T-helper 17 cell (primary cell): ENCODE results near the gene MYO7A. TPM values are rescaled to one million over a fixed set of nuclear protein-coding genes. Genes with fewer than 3 reads are reported as not detected.
A peak's percentile ranks its signal among the peaks of the same experiment; 100 is the strongest.

Experiments
- ATAC-seq: fragments of 150-1000 bp; cut with Tn5 transposase; 2 replicates; pipeline ENCODE4 v1.10.0; 2021; ENCODE audit warnings: mild to moderate bottlenecking, moderate library complexity
- DNase-seq, 3 donors: peaks; one replicate each; pipeline versions ENCODE4 v3.0.0 to v3.0.0-alpha.2; 2020 to 2021
- H3K9me3 ChIP-seq: one replicate; pipeline ENCODE4 v1.7.0; 2013; ENCODE audit warnings: low read length, mild to moderate bottlenecking; ENCODE audit not compliant: control insufficient read depth, poor library complexity, severe bottlenecking
- H3K27ac Mint-ChIP-seq: one replicate; pipeline ENCODE4 v1.8.0; 2022; ENCODE audit warnings: mild to moderate bottlenecking, moderate library complexity, mixed read lengths
- H3K27me3 Mint-ChIP-seq: one replicate; pipeline ENCODE4 v1.8.0; 2022; ENCODE audit warnings: mixed read lengths
- H3K36me3 Mint-ChIP-seq: one replicate; pipeline ENCODE4 v1.8.0; 2022; ENCODE audit warnings: low read depth, mixed read lengths
- H3K4me1 Mint-ChIP-seq: one replicate; pipeline ENCODE4 v1.8.0; 2022; ENCODE audit warnings: mild to moderate bottlenecking, mixed read lengths
- H3K4me3 Mint-ChIP-seq: one replicate; pipeline ENCODE4 v1.8.0; 2022; ENCODE audit warnings: mild to moderate bottlenecking, moderate library complexity, mixed read lengths
- total RNA-seq, 4 donors: library from RNA in 2 of 4; stranded (reverse) in 2 of 4; gene quantifications; one replicate each; pipeline ENCODE4 v1.2.3 and lab custom pipeline; 2022 to 2026

The MYO7A gene
- total RNA-seq, 2 donors from 2014 or later, result 0.57 to 1.7 TPM

DNA sequence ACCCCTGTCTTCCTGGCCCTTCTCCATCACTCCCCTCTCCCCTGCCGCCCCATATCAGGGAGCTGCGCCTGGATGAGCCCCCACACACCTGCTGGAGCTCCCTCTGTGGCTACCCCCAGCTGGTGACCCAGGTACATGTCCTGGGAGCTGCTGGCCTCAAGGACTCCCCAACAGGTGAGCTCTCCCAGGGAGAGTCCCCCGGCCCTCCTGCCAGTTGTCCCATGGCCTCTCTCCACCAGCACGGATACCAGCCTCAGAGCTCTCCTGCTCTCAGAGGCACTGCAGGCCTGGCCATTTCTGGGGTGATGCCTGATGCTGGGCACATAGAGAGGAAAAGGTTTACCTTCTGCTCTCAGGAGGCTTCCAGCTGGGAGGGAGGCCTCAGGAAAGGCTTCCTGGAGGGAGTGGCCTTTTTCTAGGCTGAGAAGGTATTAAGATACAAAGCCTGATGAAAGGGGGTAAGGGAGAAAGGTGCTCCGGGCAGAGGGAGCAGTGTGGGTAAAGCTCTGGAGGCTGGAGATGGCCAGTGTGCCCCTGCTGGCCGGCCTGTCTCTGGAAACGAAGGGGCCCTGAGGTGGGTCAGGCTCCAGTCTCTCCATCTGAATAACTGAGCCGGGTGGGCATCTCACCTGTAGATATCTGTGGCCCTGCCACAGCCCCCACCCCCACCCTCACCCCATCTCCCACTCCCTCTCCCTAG, 6.0 kb upstream of the MYO7A start:
- Mint-ChIP-seq H3K4me1 (peaks cover 3% of the 10 kb centered on the region), H3K36me3 (no peaks in the 10 kb centered on the region), H3K27me3 (no peaks in the 10 kb centered on the region), H3K4me3 (no peak overlapping the region), H3K27ac (peak overlapping the region; percentile 32)
- ATAC-seq, result no peak
- no peak for DNase-seq
- no peaks in the 10 kb centered on the region for H3K9me3 ChIP-seq

DNA sequence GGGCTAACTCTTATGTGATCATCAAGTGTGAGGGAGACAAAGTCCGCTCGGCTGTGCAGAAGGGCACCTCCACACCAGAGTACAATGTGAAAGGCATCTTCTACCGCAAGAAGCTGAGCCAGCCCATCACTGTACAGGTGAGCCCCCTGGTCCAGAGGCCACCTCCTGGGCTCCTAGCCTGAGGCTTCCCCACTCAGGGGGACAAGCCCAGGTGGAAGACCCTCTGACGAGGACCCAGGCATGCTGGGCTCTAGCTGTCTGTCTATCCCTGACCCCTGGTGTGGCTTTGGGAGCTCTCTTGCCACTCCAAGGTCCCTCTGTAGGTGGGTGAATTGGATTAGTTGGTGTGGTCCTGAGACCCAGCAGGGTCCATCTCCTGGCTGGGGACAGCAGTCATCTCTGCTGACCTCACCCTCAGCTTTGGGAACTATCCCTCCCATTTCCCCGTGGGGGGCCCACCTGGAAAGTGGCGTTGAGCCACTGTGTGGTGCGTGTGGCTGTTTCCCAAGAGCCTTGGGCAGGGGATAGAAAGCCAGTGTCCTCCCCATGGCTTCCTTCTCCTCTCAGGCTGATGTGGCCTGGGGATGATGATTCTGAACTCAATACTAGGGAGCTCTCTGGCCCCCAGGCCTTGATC, 5.4 kb upstream of the MYO7A start:
- Mint-ChIP-seq H3K27me3 (no peaks in the 10 kb centered on the region), H3K36me3 (no peaks in the 10 kb centered on the region), H3K4me3 (no peak overlapping the region), H3K27ac (peak overlapping the region; percentile 32), H3K4me1 (peaks cover 8% of the 10 kb centered on the region)
- ATAC-seq (no peak), DNase-seq (no peak)
- no peaks in the 10 kb centered on the region for H3K9me3 ChIP-seq

DNA sequence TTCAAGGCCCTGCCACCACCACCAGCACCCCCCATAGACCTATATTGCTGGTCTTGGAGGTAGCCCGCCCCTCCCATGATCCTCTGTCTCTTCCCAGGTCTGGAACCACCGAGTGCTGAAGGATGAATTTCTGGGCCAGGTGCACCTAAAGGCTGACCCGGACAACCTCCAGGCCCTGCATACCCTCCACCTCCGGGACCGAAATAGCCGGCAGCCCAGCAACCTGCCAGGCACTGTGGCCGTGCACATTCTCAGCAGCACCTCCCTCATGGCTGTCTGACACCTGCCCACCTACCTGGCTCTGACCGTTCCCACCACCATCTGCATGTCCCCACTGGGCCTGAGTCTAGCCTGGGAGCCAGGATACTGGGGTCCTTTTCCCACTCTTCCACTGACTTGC, 4.5 kb upstream of the MYO7A start:
- DNase-seq (no peak), ATAC-seq (no peak)
- H3K27me3 Mint-ChIP-seq, result no peaks in the 10 kb centered on the region
- peaks cover 13% of the 10 kb centered on the region for H3K4me1 Mint-ChIP-seq
- H3K4me3 Mint-ChIP-seq, result no peak overlapping the region
- no peaks in the 10 kb centered on the region for H3K36me3 Mint-ChIP-seq
- no peak overlapping the region for H3K27ac Mint-ChIP-seq
- no peaks in the 10 kb centered on the region for H3K9me3 ChIP-seq

DNA sequence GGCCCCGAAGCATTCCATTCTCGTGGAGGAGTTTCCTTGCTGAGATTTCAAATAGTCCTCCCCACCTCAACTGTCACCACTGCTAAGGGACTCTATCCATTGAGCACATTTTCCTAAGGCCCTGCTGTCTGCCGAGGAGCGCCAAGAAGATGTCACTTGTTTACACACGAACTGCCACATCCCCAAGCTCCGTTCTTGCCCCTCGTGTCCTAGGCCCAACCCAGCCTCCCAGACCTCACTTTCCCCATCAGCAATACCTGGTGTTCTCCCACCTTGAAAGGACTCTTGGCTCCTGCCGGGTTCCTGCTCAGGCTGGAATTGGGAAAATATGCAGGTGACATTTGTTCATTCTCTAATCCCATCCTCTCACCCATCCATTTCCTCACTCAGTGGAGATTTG, 4.0 kb upstream of the MYO7A start:
- no peaks in the 10 kb centered on the region for H3K36me3 Mint-ChIP-seq
- H3K27me3 Mint-ChIP-seq, result no peaks in the 10 kb centered on the region
- no peak for DNase-seq
- H3K4me1 Mint-ChIP-seq, result peaks cover 13% of the 10 kb centered on the region
- H3K4me3 Mint-ChIP-seq, result no peak overlapping the region
- no peak for ATAC-seq
- H3K27ac Mint-ChIP-seq, result no peak overlapping the region
- H3K9me3 ChIP-seq, result no peaks in the 10 kb centered on the region

DNA sequence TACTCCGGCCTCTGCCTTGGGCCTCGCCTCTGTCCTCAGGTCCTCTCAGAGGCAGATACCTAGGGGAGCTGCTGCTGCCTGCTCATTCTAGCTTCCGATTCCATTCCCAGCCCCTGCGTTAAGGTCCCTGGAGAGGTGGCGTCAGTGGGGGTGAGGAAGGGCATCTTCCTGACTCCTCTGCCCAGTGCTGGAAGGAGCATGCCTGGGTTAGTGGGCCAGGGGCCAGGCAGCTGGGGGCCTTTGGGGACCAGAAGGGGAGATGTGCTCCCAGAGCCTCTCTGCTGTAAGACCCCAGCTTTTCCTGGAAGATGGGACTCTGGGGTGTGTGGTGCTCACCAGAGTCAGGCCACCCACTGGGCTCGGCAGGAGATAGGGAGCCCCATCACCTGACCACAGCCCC, 3.6 kb upstream of the MYO7A start:
- no peak overlapping the region for H3K27ac Mint-ChIP-seq
- no peak overlapping the region for H3K4me3 Mint-ChIP-seq
- peaks cover 13% of the 10 kb centered on the region for H3K4me1 Mint-ChIP-seq
- H3K27me3 Mint-ChIP-seq, result no peaks in the 10 kb centered on the region
- H3K9me3 ChIP-seq, result no peaks in the 10 kb centered on the region
- H3K36me3 Mint-ChIP-seq, result no peaks in the 10 kb centered on the region
- DNase-seq, result no peak
- ATAC-seq, result no peak

DNA sequence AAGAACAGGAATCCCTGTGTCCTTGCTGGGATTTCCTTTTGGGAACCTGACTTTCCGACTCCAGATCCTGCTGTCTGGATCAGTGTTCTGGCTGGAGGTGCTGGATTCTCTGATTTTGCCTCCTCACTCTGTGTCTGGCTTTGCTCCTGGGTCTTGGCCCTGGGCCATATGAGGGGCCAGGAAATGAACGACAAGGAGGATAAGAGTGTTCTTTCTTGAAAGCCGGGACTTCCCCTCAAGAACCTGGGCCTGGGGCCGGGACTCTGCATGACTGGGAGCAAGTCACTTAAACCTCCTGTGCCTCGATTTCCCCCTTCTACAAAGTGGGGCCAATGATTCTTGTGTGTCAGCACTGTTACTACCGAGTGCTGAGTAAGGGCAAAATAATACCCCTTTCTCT, 2.9 kb upstream of the MYO7A start:
- H3K4me3 Mint-ChIP-seq, result no peak overlapping the region
- no peaks in the 10 kb centered on the region for H3K27me3 Mint-ChIP-seq
- DNase-seq (no peak), ATAC-seq (no peak)
- no peak overlapping the region for H3K27ac Mint-ChIP-seq
- H3K36me3 Mint-ChIP-seq, result no peaks in the 10 kb centered on the region
- no peaks in the 10 kb centered on the region for H3K9me3 ChIP-seq
- H3K4me1 Mint-ChIP-seq, result peaks cover 13% of the 10 kb centered on the region

DNA sequence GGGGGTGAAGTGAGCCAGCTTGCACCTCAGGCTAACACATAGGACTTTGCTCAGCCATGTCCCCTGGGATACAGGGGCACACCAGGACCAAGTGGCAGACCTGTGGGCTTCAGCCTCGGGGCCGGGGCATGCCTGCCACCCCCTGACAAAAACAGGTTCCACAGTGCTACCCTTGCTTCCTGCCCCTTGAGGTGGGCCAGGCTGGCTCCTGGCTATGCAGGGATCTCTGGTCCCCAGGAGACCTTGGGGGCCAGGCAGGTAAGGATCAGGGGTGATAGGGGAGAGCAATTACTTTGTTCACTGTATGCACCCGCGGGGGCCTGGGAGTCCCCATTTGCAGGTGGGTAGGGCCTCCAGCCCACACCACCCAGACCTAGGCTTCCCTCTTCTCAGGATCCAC, 2.4 kb upstream of the MYO7A start:
- Mint-ChIP-seq H3K27ac (no peak overlapping the region), H3K4me3 (no peak overlapping the region), H3K27me3 (no peaks in the 10 kb centered on the region), H3K4me1 (peaks cover 10% of the 10 kb centered on the region), H3K36me3 (no peaks in the 10 kb centered on the region)
- no peak for DNase-seq
- H3K9me3 ChIP-seq, result no peaks in the 10 kb centered on the region
- ATAC-seq, result no peak

DNA sequence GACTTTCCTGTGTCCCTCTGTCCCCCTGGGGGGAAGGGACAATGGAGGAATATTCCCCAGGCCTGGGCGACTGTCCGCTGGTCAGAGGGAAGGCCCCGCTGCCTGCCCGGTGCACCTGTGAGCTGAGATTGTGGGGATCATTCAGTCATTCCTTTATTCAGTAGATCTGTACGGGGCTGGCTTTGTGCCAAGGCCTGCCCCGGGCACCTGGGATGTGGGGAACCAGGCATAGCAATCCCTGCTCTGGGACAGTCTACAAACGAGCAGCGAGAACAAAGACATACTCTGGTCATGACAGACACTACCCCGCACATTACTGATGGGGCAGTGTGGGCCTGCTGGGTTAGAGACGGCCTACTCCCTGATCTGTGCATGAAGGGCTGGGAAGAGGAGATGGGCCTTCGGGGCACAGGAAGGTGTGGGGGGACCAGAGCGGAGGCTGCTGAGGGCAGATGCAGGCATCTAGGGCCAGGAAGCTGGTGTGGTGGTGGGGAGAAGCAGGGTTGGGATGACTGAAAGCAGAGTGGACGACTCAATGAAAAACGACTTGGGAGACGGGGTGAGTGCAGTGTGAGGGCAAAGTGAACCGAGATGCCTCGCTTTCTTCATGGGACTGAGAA, 1.8 kb upstream of the MYO7A start:
- ATAC-seq, result no peak
- no peak for DNase-seq
- Mint-ChIP-seq H3K36me3 (no peaks in the 10 kb centered on the region), H3K27me3 (no peaks in the 10 kb centered on the region), H3K4me3 (peak overlapping the region; percentile 36), H3K27ac (no peak overlapping the region), H3K4me1 (peaks cover 10% of the 10 kb centered on the region)
- H3K9me3 ChIP-seq, result no peaks in the 10 kb centered on the region

DNA sequence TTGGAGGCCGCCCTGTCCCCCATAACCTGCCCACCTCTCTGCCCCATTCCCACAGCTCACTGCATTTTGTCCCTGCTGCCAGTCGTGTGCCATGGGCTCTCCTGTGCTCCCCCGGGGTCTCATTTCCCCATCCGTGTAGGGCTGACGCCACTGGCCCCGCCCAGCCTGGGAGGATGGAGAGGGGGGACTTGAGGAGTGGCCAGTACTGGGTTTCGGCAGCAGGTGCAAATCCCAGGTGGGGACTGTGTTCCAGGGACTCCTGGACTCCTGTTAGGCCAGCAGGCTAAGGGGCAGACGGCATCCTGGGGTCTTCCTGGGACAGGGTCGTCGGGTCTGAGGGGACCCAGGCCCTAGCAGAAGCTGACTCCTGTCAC, 1.2 kb upstream of the MYO7A start:
- DNase-seq (no peak), ATAC-seq (no peak)
- no peaks in the 10 kb centered on the region for H3K9me3 ChIP-seq
- Mint-ChIP-seq H3K4me3 (peak overlapping the region; percentile 74), H3K27me3 (no peaks in the 10 kb centered on the region), H3K36me3 (no peaks in the 10 kb centered on the region), H3K27ac (no peak overlapping the region), H3K4me1 (peaks cover 10% of the 10 kb centered on the region)

DNA sequence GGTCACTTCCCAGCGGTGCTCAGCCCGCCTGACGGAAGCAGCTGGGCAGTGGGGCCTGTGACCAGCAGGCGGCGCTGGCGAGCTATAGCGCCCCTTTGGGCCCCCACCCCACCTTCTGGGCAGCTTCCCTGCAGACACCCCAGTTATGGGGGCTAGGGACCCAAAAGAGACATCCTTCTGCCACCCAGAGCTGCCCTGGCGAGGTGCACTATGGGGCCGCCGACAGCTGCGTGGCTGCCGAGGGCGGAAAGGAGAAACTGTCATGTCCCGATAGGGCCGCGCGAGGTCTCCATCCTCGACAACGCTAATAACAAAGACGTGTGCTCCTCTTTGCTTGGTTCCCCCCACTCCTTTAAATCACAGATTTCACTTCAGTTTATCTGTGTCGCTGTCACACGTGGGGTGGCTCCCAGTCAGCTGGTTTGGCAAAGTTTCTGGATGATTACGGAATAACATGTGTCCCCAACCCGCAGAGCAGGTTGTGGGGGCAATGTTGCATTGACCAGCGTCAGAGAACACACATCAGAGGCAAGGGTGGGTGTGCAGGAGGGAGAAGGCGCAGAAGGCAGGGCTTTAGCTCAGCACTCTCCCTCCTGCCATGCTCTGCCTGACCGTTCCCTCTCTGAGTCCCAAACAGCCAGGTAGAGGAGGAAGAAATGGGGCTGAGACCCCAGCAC, 673 bp upstream of the MYO7A start:
- Mint-ChIP-seq H3K4me3 (peak overlapping the region; percentile 74), H3K36me3 (no peaks in the 10 kb centered on the region), H3K27ac (no peak overlapping the region), H3K27me3 (no peaks in the 10 kb centered on the region), H3K4me1 (peaks cover 12% of the 10 kb centered on the region)
- ATAC-seq, result peak; percentile 80
- H3K9me3 ChIP-seq, result no peaks in the 10 kb centered on the region
- peak; percentile 49 to 62 (median 59) for DNase-seq

DNA sequence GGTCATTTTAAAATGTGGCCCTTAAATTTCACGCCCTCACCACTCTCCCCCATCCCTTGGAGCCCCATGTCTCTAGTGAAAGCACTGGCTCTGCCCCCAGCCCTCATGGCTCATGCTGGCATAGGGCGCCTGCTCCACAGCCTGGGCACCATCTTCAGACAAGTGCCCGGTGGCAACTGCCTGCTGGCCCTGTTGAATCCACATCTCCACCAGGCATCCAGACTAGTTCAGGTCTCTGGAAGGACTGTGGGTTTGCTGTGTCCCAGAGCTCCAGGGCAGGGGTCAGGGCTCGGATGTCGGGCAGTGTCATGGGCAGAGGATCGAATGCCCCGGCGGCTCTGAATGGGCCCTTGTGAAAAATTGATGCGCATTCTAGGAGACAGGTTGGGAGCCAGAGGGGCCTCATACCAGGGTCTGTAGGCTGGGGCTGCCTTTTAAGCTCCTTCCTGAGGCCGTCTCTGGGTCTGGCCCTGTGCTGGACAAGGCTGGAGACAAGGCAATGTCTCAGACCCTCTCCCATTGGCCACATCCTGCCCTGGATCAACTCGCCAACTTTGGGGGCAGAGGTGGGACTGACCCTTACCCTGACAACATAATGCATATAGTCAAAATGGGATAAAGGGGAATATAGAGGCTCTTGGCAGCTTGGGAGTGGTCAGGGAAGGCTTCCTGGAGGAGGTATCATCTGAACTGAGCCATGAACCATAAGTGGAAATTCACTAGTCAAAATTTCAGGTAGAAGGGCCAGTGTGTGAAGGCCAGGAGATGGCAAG, 1.2 kb downstream of the MYO7A start:
- Mint-ChIP-seq H3K27ac (no peak overlapping the region), H3K4me3 (peak overlapping the region; percentile 21), H3K4me1 (peaks cover 12% of the 10 kb centered on the region), H3K27me3 (no peaks in the 10 kb centered on the region), H3K36me3 (no peaks in the 10 kb centered on the region)
- H3K9me3 ChIP-seq, result no peaks in the 10 kb centered on the region
- ATAC-seq, result no peak
- DNase-seq, result no peak

DNA sequence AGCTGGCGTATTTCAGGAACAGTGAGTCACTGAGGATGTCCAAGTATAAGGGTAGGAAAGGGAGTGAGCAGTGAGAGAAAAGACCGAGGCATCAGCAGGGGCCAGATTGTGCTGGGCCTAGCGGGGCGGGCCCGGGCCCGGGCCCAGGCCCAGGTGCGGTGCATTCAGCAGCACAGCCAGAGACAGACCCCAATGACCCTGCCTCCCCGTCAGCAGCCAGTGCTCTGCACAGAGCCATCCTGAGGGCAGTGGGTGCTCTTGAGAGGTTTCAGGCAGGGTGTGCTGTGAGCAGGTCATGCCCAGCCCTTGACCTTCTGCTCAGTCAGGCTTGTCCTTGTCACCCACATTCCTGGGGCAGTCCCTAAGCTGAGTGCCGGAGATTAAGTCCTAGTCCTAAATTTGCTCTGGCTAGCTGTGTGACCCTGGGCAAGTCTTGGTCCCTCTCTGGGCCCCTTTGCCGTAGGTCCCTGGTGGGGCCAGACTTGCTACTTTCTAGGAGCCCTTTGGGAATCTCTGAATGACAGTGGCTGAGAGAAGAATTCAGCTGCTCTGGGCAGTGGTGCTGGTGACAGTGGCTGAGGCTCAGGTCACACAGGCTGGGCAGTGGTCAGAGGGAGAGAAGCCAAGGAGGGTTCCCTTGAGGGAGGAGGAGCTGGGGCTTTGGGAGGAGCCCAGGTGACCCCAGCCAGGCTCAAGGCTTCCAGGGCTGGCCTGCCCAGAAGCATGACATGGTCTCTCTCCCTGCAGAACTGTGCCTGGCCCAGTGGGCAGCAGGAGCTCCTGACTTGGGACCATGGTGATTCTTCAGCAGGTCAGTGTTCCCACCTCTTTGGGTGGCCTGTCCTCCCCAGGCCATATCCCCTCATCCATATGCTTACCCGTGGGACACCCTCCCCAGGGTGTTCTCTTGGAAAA, 2.1 kb downstream of the MYO7A start:
- no peaks in the 10 kb centered on the region for H3K9me3 ChIP-seq
- no peak for DNase-seq
- peaks cover 12% of the 10 kb centered on the region for H3K4me1 Mint-ChIP-seq
- H3K4me3 Mint-ChIP-seq, result no peak overlapping the region
- ATAC-seq, result no peak
- no peaks in the 10 kb centered on the region for H3K27me3 Mint-ChIP-seq
- H3K36me3 Mint-ChIP-seq, result no peaks in the 10 kb centered on the region
- no peak overlapping the region for H3K27ac Mint-ChIP-seq
